ENCODE results near the gene KCNQ1. TPM values are rescaled to one million over a fixed set of nuclear protein-coding genes. Genes with fewer than 3 reads are reported as not detected.

Gene KCNQ1
- total RNA-seq, 1 donor, result 1.1 TPM

DNA sequence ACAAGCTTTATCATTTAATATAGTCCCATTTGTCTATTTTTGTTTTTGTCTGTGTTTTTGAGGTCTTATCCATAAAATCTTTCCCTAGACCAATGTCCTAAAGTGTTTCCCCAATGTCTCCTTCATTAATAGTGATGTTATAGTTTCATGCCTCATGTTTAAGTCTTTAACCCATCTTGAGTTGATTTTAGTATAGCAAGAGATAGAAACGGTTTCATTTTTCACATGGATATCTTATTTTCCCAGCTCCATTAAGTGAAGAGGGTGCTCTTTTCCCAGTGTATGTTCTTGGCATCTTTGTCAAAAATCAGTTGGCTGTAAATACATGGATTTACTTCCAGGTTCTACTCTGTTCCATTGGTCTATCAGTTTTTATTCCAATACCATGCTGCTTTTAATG is 196.8 kb downstream of the KCNQ1 start:
- DNase-seq (ENCODE audit: low read depth in 2 of 3, low spot score in 2 of 3), result no peak

DNA sequence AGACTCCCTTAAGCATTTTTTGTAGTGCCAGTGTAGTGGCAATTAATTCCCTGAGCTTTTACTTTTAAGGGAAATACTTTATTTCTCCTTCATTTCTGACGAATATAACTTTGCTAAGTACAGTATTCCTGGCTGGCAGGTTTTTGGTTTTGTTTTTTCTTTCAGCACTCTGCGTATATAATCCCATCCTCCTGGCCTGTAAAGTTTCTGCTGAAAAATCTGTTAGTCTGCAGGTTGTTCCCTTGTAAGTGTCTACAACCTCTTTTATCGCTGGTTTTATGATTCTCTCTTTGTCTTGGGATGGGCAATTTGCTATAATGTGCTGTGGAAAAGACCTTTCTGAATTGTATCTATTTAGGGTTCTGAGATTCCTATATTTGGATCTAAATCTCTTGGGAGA is 198.9 kb downstream of the KCNQ1 start:
- no peak for DNase-seq (ENCODE audit: low read depth in 2 of 3, low spot score in 2 of 3)

DNA sequence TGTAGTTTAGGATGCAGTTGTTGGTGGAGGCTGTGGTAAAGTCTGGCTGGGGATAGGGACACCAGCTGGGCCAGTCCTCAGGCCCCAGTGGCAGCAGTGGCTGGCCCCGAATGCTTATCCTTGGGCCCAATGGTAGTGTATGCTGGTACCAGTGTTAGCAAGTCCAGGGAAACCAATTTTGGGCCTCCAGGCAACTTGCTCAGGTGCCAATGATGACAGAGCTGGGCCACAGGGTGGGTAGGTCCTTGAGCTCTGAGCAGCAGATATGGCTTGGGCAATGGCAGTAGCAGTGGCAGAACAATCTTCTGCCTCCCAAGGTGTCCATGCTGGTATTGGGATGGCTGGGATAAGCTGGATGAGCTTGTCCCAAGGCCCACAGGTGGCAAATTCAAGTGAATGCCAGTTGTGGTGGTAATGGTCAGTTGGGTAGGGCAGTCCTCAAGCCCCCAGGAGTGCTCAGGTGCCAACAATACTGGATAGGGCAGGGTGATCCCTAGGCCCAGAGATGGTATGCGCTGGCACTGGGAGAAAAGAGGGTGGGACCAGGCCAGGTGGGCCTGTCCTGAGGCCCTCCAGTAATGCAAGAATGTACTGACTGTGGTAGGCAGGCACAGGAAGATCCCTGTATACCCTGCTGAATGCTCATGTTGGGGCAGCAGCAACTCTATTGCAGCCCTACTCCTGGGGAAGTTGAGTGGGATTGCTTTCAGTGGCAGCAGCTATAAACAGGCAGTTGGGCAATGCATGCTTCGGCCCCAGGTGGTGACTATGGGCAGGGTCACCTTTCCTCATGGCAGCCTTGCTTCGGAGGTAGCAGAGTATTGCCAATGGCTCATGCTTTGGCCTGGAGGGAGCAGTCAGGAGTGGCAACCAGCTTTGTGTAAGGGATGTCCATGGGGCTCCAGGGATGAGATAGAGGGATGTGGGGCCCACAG is 200.3 kb downstream of the KCNQ1 start:
- DNase-seq (ENCODE audit: low read depth in 2 of 3, low spot score in 2 of 3), result no peak

DNA sequence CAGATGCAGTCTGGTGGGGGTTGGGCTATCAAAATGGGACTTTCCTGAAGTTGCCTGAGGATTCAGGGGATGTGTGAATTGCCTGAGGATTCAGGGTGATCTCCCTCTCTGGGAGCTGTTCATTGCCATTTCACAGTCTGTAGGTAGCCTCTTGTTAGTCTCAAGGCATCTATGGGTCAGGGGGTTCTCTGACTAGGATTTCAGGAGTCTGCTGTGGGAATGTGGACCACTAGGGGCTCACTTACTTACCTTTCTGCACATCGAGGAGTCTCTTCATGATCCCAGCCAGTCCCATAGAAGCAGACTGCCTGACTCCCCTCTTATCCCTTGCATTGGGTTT is 200.9 kb downstream of the KCNQ1 start:
- DNase-seq (ENCODE audit: low read depth in 2 of 3, low spot score in 2 of 3), result no peak

DNA sequence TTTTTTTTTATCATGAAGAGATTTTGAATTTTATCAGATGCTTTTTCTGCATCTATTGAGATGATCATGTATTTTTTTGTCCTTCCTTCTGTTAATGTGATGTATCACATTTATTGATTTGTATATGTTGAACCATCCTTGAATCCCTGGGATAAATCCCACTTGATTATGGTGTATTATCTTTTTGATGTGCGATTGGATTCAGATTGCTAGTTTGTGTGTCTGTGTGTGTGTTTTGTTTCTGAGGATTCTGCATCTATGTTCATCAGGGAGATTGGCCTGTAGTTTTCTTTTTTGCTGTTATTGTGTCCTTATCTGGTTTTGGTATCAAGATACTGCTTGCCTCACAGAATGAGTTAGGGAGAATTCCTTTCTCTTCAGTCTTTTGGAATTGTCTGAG is 202.4 kb downstream of the KCNQ1 start:
- no peak for DNase-seq (ENCODE audit: low read depth in 2 of 3, low spot score in 2 of 3)

DNA sequence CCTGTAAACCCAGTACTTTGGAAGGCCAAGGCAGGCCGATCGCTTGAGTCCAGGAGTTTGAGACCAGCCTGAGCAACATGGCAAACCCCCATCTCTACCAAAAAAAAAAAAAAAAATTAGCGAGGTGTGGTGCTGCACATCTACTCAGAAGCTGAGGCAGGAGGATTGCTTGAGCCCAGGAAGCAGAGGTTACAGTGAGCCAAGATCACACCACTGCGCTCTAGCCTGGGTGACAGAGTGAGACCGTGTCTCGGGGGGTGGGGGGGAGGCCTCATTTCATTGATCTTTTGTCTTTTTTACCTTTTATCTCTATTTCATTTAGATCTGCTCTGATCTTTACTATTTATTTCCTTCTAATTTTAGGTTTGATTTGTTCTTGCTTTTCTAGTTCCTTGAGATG is 203.1 kb downstream of the KCNQ1 start:
- no peak for DNase-seq (ENCODE audit: low read depth in 2 of 3, low spot score in 2 of 3)

DNA sequence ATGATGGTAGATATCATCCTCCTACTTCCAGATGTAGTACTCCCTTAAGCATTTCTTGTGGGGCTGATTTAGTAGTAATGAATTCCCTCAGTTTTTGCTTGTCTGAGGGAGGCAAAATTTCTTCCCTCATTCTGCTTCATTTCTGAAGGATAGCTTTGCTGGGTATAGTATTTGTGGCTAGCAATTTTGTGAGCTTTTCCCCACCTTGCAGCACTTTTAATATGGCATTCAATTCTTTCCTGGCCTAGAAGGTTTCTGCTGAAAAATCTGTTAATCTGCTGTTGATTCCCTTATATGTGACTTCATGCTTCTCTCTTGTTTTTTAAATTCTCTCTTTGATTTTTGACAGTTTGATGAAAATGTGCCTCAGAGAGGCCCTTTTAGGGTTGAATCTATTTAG is 204.6 kb downstream of the KCNQ1 start:
- no peak for DNase-seq (ENCODE audit: low read depth in 2 of 3, low spot score in 2 of 3)

DNA sequence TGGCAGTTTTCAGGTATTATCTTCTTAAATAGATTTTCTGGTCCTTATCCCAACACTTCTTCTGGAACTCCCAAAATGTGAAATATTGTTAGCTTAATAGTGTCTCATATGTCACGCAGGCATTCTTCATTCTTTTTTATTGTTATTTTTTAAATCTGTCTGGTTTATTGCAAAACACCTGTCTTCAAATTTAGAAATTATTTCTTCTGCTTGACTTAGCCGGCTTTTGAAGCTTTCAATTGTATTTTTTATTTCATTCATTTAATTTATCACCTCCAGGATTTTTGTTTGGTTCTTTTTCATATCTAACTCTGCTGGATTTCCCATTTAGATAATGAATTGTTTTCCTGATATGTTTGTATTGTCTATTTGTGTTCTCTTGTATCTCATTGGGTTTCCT is 205.0 kb downstream of the KCNQ1 start:
- DNase-seq (ENCODE audit: low read depth in 2 of 3, low spot score in 2 of 3), result no peak

DNA sequence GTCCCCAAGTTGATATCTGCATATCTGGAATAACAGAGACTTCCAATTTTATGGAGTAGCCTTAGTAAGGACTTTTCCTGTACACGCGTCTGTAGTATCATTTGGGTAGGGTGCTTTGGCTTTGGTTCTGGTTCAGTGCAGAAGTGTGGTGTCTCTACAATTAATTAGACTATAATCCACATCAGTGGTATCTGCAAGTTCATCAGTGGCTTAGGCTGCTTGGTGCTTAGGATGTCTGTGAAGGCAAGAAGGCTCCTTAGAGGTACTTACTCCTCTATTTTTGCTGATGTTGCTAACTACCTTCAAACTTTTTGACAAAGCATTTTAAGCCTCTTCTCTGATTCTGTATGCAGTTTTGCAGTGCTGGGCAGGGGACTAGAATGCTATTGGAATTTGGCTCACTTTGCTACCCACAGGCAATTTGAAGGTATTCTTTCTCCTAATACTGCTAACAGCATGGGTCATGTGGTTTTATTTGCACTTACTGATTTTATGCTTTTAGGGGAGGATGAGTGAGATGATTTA is 205.6 kb downstream of the KCNQ1 start:
- no peak for DNase-seq (ENCODE audit: low read depth in 2 of 3, low spot score in 2 of 3)

DNA sequence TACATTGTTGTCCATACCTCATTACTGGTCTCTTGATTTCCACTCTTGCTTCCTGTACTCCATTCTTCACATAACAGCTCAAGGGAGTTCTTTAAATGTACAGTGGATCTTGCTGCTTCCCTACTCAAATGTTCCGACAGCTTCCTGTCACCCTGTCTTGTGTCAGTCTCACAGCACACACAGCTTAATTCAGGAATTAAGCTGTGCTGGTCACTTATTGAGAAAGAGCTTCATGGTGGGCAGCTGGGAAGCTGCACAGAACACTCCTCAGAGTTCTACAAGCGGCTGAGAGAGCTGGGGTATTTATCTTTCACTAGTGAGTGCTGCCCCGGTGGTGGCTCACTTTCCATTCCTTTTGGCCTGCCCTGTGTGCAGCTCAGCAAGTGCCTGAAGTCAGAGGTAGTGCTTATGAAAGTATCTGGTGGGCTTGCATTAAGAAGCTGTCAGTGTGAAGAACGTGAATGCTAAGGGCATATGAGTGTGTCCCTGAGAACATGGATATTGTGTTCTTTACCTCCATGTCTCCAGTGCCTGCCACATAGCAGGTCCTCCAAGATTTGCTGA is 206.3 kb downstream of the KCNQ1 start:
- DNase-seq (ENCODE audit: low read depth in 2 of 3, low spot score in 2 of 3), result no peak

DNA sequence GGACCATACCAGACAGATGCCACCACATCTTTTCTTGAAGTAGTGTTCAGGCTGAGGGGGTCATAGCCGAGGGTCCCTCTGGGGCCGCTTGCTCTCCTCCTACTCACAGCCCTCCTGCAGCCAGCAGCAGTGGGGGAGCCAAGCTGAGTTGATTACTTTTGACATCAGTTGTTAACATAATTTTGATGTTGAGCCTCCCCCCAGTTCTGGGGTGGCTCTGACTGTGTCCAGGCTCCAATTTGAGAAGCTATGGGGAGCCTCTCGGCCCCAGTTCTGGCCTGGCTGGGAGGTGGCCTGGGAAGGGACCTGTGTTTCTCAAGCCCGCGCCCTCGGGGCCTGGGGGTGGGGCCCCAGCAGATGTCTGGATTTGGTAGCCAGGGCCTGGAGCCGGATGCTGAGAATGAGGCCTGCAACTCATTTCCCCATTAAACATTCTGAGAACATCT is 207.0 kb downstream of the KCNQ1 start:
- DNase-seq (ENCODE audit: low read depth in 2 of 3, low spot score in 2 of 3), result no peak

DNA sequence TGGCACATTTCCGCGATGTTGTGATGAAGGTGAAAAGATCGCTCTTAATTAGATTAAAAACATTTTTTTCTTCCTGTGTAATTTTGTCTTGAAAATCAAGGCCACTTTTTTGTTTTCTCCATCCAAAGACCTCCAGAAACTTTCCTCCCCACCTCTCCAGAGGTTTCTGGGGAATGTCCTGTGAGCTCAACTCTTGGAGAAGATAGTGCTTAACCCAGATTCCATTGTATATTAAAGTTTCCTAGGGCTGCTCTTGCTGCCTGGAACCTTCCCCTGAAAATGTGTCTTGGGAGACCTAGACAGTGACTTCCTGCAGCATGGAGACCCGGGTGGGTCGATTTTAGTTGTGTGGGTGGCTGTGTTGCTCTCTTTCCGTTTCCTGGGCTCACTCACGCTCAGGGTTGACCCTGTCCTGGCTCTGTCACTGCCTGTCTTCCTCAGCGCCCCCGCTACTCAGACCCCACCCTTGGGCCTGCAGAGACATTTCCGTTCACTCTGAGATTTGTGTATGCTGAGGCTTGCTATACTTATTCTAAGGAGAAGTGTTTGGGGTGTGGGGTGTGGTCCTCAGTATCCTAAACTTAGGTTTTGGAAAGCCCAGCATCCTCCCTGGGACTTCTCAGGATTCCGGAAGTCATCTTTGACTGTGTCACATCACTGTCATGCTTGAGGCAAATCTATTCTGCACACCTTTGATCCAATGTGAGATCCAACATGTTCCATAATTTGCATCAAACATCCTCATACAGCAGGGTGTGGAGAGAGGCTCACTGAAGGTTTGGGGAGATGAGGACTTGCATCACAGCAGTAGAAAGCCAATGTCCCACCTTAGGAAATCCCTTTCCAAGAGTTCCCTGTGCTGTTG is 207.8 kb downstream of the KCNQ1 start:
- no peak for DNase-seq (ENCODE audit: low read depth in 2 of 3, low spot score in 2 of 3)

DNA sequence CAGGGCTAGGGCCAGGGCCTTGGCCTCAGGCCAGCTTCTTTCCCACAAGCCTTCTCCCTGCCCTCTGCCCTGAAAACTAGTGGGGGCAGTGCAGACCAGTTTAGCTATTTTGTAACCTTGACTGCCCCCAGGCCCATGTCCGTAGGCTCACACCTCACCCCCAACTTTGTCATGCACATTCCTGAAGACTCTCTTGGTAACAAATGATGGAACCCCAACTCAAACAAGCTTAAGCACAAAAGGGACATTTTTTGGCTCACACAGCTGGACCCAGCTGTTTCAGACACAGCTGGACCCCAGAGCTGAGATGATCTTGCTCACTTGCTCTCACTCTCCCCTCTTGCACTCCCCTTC is 208.4 kb downstream of the KCNQ1 start:
- no peak for DNase-seq (ENCODE audit: low read depth in 2 of 3, low spot score in 2 of 3)

DNA sequence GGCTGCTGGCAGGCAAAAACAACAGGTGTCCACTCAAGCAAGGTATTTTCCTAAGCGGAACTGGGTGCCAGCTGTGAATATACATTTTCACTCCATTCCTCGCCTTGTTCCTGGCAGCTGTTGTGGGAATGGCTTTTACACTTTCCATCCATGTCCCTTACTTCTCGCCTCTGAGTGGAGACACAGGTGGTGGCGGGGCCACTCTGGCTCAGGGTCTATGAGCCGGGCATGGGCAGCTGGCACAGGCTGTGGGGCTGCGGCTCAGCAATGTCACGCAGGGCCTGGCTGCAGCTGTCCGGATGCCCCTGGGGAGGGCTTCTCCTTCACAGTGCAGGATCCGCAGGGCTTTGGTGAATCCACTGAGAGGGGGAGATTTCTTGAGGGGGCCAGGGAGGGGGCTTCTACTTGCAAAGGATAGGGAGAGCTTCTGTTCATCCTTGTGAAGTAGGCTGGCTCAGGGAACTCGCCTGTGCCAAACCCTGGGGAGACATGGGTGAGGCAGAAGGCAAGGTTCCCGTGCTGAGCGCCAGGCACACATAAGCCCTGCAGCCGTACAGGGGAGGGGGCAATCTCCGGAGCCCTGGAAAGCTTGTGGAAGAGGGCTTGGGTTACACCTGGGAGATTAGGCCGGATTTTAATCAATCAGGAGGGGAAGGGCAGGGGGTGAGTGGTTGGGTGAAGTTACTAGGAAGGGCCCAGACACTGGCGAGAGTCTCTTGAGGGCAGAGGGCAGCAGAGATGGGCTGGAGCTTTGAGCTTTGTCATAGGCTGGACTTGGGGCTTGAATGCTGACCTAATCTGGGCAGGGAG is 209.3 kb downstream of the KCNQ1 start:
- no peak for DNase-seq (ENCODE audit: low read depth in 2 of 3, low spot score in 2 of 3)

DNA sequence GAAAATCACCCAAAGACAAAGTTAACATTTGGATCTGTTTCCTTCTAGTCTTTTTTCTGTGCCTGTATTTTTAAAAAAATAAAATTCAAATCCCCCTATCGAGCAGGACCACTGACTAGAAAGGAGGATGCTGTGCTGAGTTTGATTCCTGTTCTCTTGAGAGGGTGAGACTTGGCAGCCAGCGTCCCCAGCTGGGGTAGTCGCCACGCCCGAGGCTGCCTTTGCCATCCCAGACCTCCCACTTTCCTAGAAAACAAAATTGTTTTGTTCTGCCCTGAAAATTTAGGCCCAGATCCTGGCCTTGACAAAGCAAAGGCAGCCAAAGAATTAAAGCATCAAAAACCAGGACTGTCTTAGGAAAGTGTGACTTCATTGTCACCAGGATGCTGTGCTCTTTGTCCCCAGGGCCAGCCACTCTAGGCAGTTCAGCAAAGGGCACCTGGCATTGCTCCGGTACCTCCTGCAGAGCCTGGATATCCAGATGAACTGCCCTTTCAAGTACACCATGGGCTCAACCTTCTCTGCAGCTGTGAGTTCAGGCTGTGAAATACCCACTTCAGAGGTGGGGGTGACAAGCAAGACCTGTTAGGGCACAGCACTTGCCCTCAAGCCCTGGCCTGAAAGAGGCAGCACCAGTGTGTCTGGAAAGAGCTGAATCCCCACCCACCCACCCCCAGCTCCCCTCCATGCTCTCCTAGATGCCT is 210.4 kb downstream of the KCNQ1 start:
- DNase-seq (ENCODE audit: low read depth in 2 of 3, low spot score in 2 of 3), result no peak

DNA sequence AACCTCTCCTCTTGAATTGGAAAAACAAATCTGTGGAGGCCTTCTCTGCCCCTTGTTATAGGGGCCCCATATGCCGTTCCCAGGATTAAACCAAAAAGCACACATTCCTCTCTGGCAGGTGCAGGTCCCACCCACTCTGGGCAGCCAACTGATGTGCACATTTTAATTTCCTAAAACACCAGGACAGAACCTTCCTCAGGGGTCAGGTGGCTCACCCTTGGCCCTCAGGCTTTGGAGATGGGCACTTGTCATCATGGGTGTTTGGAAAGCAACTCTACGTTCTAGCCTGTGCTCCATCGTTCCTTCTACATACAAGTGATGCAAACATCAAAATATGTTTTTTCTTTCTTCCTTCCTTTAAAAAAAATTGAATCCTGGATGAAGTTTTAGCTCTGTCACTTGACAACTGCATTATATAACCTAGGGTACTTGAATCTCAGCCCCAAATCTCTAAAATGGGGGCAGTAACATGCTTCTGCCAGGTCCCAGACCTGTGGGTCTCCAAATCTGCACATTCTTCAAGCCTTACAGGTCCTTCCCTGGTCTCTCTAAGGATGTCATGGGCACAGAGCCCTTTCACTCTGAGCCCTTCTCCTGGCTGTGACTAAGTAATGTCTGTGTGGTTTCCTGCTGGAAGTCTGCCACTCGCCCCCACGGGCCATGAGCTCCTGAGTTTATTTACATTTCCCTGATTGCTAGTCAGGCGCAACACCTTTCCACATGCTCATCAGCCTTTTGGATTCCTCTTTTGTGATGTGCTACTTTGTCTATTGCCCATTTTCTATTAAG is 211.2 kb downstream of the KCNQ1 start:
- peak in 2 of 3 donors; percentile 27 to 33 for DNase-seq (ENCODE audit: low read depth in 2 of 3, low spot score in 2 of 3)

DNA sequence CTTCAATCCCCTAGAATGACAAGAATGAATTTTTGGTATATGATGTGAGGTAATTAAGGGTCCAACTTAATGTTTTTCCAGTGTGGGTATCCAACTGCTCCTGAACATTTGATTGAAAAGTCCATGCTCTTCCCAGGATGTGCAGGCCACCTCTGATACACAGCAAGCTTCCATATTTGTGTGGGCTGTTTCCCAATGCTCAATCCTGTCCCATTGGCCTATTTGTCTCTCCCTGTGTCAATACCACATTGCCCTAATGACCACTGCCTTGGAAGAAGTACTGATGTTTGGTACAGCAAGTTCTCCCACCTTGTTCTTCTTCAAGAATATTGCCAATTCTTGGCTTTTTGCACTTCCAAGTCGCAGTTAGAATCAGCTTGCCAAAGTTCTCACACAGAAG is 212.1 kb downstream of the KCNQ1 start:
- DNase-seq (ENCODE audit: low read depth in 2 of 3, low spot score in 2 of 3), result no peak

DNA sequence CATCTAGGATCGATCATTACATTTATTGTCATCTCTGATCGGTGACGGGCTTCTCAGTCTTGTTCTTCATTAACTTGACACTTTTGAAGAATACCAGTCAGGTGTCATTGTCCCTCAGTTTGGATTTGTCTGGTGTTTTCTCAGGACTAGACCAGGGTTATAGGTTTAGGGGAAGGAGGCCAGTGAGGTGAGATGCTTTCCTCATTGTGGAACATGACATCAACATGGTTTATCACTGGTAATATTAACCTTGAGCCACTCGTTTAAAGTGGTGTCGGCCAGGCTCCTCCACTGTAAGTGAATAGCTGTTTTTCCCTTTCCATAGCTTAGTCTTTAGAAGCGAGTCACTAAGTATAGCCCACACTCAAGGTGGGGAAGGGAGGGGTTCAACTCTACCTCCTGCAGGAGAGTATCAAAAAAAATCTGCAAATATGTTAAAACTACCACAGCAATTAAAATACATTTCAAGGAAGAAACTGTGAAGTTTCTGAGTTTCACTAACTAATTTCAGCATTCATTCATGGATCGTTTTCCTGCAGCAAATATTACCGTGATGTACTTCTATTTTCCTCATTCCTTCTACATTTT is 213.0 kb downstream of the KCNQ1 start:
- DNase-seq (ENCODE audit: low read depth in 2 of 3, low spot score in 2 of 3), result no peak
